Gastroesophageal sphincter (tissue), 4 donors: Measurements from ENCODE around the gene OR2AG2. TPM values are rescaled to one million over a fixed set of nuclear protein-coding genes. Genes with fewer than 3 reads are reported as not detected.

Experiments
- ATAC-seq: fragments of 150-250 bp; one replicate; pipeline ENCODE4 v1.9.1; 2016; ENCODE audit warnings: mild to moderate bottlenecking, moderate library complexity
- H3K27ac ChIP-seq, 4 donors: fragments of 200-600 bp; sonication (generic) in 3 of 4; 1 replicate in 3 of 4; 2 replicates in 1 of 4; pipeline ENCODE4 v1.5.1; 2016 to 2019
- H3K27me3 ChIP-seq: fragments of 200-600 bp; sonication (generic); one replicate; pipeline ENCODE4 v1.5.1; 2019
- H3K36me3 ChIP-seq, 2 donors: fragments of 200-600 bp; sonication (generic); one replicate each; pipeline ENCODE4 v1.5.1; 2019; ENCODE audit warnings: control low read depth in 1 of 2
- H3K4me1 ChIP-seq, 3 donors: fragments of 200-600 bp; sonication (generic); 1 replicate in 2 of 3; 2 replicates in 1 of 3; pipeline ENCODE4 v1.5.1; 2016 to 2019; ENCODE audit warnings: control low read depth in 2 of 3
- H3K4me3 ChIP-seq, 2 donors: fragments of 200-600 bp; sonication (generic); one replicate each; pipeline ENCODE4 v1.5.1; 2019; ENCODE audit warnings: mild to moderate bottlenecking in 1 of 2, moderate library complexity in 1 of 2
- H3K9me3 ChIP-seq, 3 donors: fragments of 200-600 bp; sonication (generic); one replicate each; pipeline ENCODE4 v1.5.1; 2017 to 2019; ENCODE audit warnings: control low read depth in 2 of 3
- CTCF ChIP-seq, 4 experiments: fragments of 200-600 bp in 2 of 4; fragments of 450-650 bp in 2 of 4; sonication (generic) in 1 of 4; IDR thresholded peaks; one replicate each; pipeline ENCODE4 v1.5.1; 2017 to 2019; ENCODE audit warnings: antibody characterized with exemption in 4 of 4, mild to moderate bottlenecking in 2 of 4, moderate library complexity in 2 of 4
- EP300 ChIP-seq: sonication (generic); formaldehyde crosslinking; IDR thresholded peaks from one replicate; pipeline ENCODE4 v1.6.1; 2017; ENCODE audit warnings: antibody characterized with exemption, mild to moderate bottlenecking
- POLR2A ChIP-seq, 2 donors: fragments of 450-650 bp; IDR thresholded peaks; one replicate each; pipeline ENCODE4 v1.6.1; 2017; ENCODE audit warnings: antibody characterized with exemption in 2 of 2, mild to moderate bottlenecking in 2 of 2, moderate library complexity in 1 of 2
- POLR2AphosphoS5 ChIP-seq: sonication (generic); formaldehyde crosslinking; IDR thresholded peaks from one replicate; pipeline ENCODE4 v1.6.1; 2017; ENCODE audit warnings: antibody characterized with exemption
- WGBS, 2 donors: methylation state at CpG; one replicate each; pipeline ENCODE4 v1.1.5; 2018; ENCODE audit warnings: low coverage in 1 of 2; 5-methylcytosine and 5-hydroxymethylcytosine counted together
- total RNA-seq, 4 donors: library from RNA; depleted of rRNA; stranded (reverse); fragments of >200 nt; gene quantifications; one replicate each; pipeline ENCODE4 v1.1.0, GENCODE V29; 2016

OR2AG2 gene
- total RNA-seq, 4 donors from 2014 or later, result not detected

GRCh38 chr11:6778518-6778917 lies 6.7 kb upstream of the OR2AG2 start:
- no peak for ATAC-seq
- no peaks in the 10 kb centered on the region for H3K9me3 ChIP-seq
- H3K4me1 ChIP-seq, result no peaks in the 10 kb centered on the region
- no peak overlapping the region for H3K4me3 ChIP-seq
- TF ChIP-seq POLR2AphosphoS5 (no peak), CTCF (IDR thresholded peaks at IDR 0.05) (no peak), POLR2A (IDR thresholded peaks at IDR 0.05) (no peak), EP300 (no peak)
- H3K27me3 ChIP-seq, result no peaks in the 10 kb centered on the region
- H3K27ac ChIP-seq, result no peak overlapping the region
- H3K36me3 ChIP-seq, result no peaks in the 10 kb centered on the region

DNA sequence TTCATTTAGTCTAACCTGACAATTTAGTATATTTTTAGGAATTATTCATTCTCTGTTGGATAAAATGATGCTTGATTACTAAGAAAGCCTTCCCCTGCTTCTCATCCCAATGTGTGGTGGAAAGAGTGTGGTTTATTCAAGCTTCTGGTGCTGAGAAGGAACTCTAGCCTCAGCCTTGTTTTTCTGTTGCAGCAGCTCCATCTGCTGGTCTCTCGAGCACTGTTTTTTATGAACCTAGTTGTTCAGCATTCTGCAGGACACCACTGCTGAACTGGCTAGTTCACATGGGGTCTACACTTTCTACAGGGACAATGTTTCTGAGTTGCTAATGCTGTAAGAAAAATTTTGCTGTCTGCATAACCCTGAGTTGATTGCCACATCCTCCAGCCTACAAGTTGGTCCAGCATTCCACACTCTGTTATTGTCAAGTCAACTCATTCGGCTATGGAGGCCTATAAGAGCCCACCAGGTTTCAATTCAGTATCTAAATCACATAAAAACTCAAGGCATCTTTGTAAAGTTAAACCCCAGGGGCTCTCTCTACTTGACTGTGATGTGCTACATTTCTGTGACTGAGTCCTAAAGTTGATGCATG lies 14.3 kb downstream of the OR2AG2 start:
- no peaks in the 10 kb centered on the region for H3K36me3 ChIP-seq
- no peak overlapping the region for H3K27ac ChIP-seq
- H3K9me3 ChIP-seq, result no peaks in the 10 kb centered on the region
- 50 to 88% methylated on average over 1 to 2 of the region's 2 CpGs for WGBS, 2 donors
- H3K4me1 ChIP-seq, result no peaks in the 10 kb centered on the region
- H3K4me3 ChIP-seq, result no peak overlapping the region
- peaks cover 9% of the 10 kb centered on the region for H3K27me3 ChIP-seq
- TF ChIP-seq CTCF (IDR thresholded peaks at IDR 0.05) (peak in 3 of 4 experiments; percentile 19 to 61 (median 27)), EP300 (no peak), POLR2A (IDR thresholded peaks at IDR 0.05) (no peak), POLR2AphosphoS5 (no peak)
- no peak for ATAC-seq

DNA sequence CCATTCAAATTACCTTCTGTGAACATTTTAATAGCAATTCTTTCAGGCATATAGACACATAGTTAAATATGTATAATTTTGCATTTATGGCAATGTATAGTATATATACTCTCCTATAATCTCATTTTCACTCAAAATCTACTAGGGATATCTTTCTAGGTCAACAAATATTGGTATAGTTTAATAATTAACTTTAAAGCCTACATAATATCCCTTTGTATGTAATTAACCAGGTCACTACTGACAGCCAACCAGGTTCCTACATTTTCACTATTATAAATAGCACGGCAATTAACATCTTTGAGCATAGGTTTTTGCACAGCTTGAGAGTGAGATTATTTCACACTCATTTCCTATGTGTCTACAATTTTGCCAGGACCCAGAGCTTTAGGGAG lies 15.8 kb downstream of the OR2AG2 start:
- ATAC-seq, result no peak
- Histone ChIP-seq H3K27me3 (peaks cover under 1% of the 10 kb centered on the region), H3K27ac (no peak overlapping the region), H3K9me3 (no peaks in the 10 kb centered on the region), H3K4me1 (no peaks in the 10 kb centered on the region), H3K4me3 (no peak overlapping the region), H3K36me3 (no peaks in the 10 kb centered on the region)
- TF ChIP-seq EP300 (no peak), CTCF (IDR thresholded peaks at IDR 0.05) (no peak), POLR2A (IDR thresholded peaks at IDR 0.05) (no peak), POLR2AphosphoS5 (no peak)
- WGBS, 2 donors, result 76 to 83% methylated on average over 1 of the region's 1 CpG

GRCh38 chr11:6755303-6755952 lies 16.3 kb downstream of the OR2AG2 start:
- ATAC-seq, result no peak
- 3 to 5% methylated on average over 5 of the region's 5 CpGs for WGBS, 2 donors

More at GRCh38 chr11:6755303-6755952, 16.3 kb downstream of the OR2AG2 start:
- Histone ChIP-seq H3K27ac (no peak overlapping the region), H3K27me3 (no peaks in the 10 kb centered on the region), H3K4me1 (no peaks in the 10 kb centered on the region), H3K36me3 (no peaks in the 10 kb centered on the region), H3K9me3 (no peaks in the 10 kb centered on the region), H3K4me3 (no peak overlapping the region)
- TF ChIP-seq CTCF (IDR thresholded peaks at IDR 0.05), result peak; percentile 55 to 79 (median 69)
- TF ChIP-seq POLR2A (IDR thresholded peaks at IDR 0.05), result no peak
